WTC11 (cell line): ENCODE measurements around the gene HMMR. TPM values are rescaled to one million over a fixed set of nuclear protein-coding genes. Genes with fewer than 3 reads are reported as not detected.
A peak's percentile ranks its signal among the peaks of the same experiment; 100 is the strongest.

Experiments
- ATAC-seq: fragments of 200-7000 bp; cut with Tn5 transposase; 2 replicates; pipeline ENCODE4 v1.10.0; 2021; ENCODE audit warnings: mild to moderate bottlenecking, moderate library complexity
- CTCF ChIA-PET: fragments of 300-600 bp; sonication (Branson Sonifier 250); formaldehyde crosslinking; loops from one replicate; lab custom pipeline; 2021; ENCODE audit warnings: antibody characterized with exemption; lab: Charles Lee
- POLR2A ChIA-PET: fragments of 350-600 bp; sonication (Branson Sonifier 250); formaldehyde crosslinking; loops from one replicate; lab custom pipeline; 2021; ENCODE audit warnings: antibody characterized with exemption; lab: Charles Lee
- DNase-seq: peaks from one replicate; pipeline ENCODE4 v3.0.0; 2021; ENCODE audit warnings: low spot score
- H3K27ac Mint-ChIP-seq: 2 replicates; pipeline ENCODE4 v1.8.0; 2021; ENCODE audit warnings: mixed read lengths
- H3K27me3 Mint-ChIP-seq: 2 replicates; pipeline ENCODE4 v1.8.0; 2021; ENCODE audit warnings: low read depth, mild to moderate bottlenecking, moderate library complexity, mixed read lengths
- H3K36me3 Mint-ChIP-seq: 2 replicates; pipeline ENCODE4 v1.8.0; 2021; ENCODE audit warnings: mixed read lengths
- H3K4me1 Mint-ChIP-seq: 2 replicates; pipeline ENCODE4 v1.8.0; 2022; ENCODE audit warnings: mixed read lengths
- H3K4me3 Mint-ChIP-seq: 2 replicates; pipeline ENCODE4 v1.8.0; 2021; ENCODE audit warnings: mild to moderate bottlenecking, moderate library complexity, mixed read lengths
- H3K9me3 Mint-ChIP-seq: 2 replicates; pipeline ENCODE4 v1.8.0; 2021; ENCODE audit warnings: mixed read lengths
- ATF1 ChIP-seq: sonication (generic); formaldehyde crosslinking; IDR thresholded peaks from 2 replicates; pipeline ENCODE4 v1.8.1; 2023; ENCODE audit warnings: mild to moderate bottlenecking, moderate library complexity, missing genetic modification reagents
- CBFB ChIP-seq: sonication (generic); formaldehyde crosslinking; IDR thresholded peaks from 2 replicates; pipeline ENCODE4 v1.8.1; 2022; ENCODE audit warnings: mild to moderate bottlenecking, low read depth, missing genetic modification reagents
- CDX4 ChIP-seq: fragments of 250-450 bp; sonication (Bioruptor Pico); IDR thresholded peaks from 2 replicates; pipeline ENCODE4 v1.9.0; 2021; ENCODE audit warnings: moderate library complexity, mild to moderate bottlenecking, inconsistent platforms, borderline replicate concordance
- ESRRA ChIP-seq: sonication (generic); formaldehyde crosslinking; IDR thresholded peaks from 2 replicates; pipeline ENCODE4 v1.8.1; 2022; ENCODE audit warnings: mild to moderate bottlenecking, missing genetic modification reagents, borderline replicate concordance
- FOXK1 ChIP-seq: sonication (generic); formaldehyde crosslinking; IDR thresholded peaks from 2 replicates; pipeline ENCODE4 v1.8.0; 2022; ENCODE audit warnings: mild to moderate bottlenecking, moderate library complexity, missing genetic modification reagents
- FOXP4 ChIP-seq: sonication (generic); formaldehyde crosslinking; IDR thresholded peaks from 2 replicates; pipeline ENCODE4 v1.8.0; 2022; ENCODE audit warnings: mild to moderate bottlenecking, missing genetic modification reagents
- GRHL2 ChIP-seq: fragments of 250-450 bp; sonication (Bioruptor Pico); IDR thresholded peaks from 2 replicates; pipeline ENCODE4 v1.8.0; 2022; ENCODE audit warnings: mild to moderate bottlenecking, moderate library complexity; ENCODE audit not compliant: insufficient replicate concordance, severe bottlenecking
- GTF2I ChIP-seq: fragments of 250-450 bp; sonication (Bioruptor Pico); conservative IDR thresholded peaks from 2 replicates; pipeline ENCODE4 v1.4.0; 2021; ENCODE audit warnings: mild to moderate bottlenecking
- JUN ChIP-seq: sonication (generic); formaldehyde crosslinking; IDR thresholded peaks from 2 replicates; pipeline ENCODE4 v1.8.0; 2023; ENCODE audit warnings: mild to moderate bottlenecking, missing genetic modification reagents
- MAX ChIP-seq: sonication (generic); formaldehyde crosslinking; IDR thresholded peaks from 2 replicates; pipeline ENCODE4 v1.8.0; 2022; ENCODE audit warnings: mild to moderate bottlenecking, missing genetic modification reagents
- NR3C1 ChIP-seq: sonication (generic); formaldehyde crosslinking; conservative IDR thresholded peaks from 2 replicates; pipeline ENCODE4 v1.8.1; 2023; ENCODE audit warnings: low read depth, mild to moderate bottlenecking, missing genetic modification reagents
- PRDM15 ChIP-seq: sonication (generic); formaldehyde crosslinking; IDR thresholded peaks from 2 replicates; pipeline ENCODE4 v1.8.0; 2022; ENCODE audit warnings: missing genetic modification reagents
- RELA ChIP-seq: sonication (generic); formaldehyde crosslinking; IDR thresholded peaks from 2 replicates; pipeline ENCODE4 v1.8.1; 2022; ENCODE audit warnings: missing genetic modification reagents, mild to moderate bottlenecking, borderline replicate concordance
- TEAD4 ChIP-seq: sonication (generic); formaldehyde crosslinking; IDR thresholded peaks from 2 replicates; pipeline ENCODE4 v1.8.0; 2022; ENCODE audit warnings: mild to moderate bottlenecking, missing genetic modification reagents
- ZNF281 ChIP-seq: sonication (generic); formaldehyde crosslinking; IDR thresholded peaks from 2 replicates; pipeline ENCODE4 v1.8.0; 2023; ENCODE audit warnings: mild to moderate bottlenecking, missing genetic modification reagents
- ZNF512 ChIP-seq: sonication (generic); formaldehyde crosslinking; IDR thresholded peaks from 2 replicates; pipeline ENCODE4 v1.8.1; 2022; ENCODE audit warnings: missing genetic modification reagents, borderline replicate concordance
- total RNA-seq: library from RNA; stranded (reverse); gene quantifications from 3 replicates; pipeline ENCODE4 v1.2.3, GENCODE V29; 2021

Gene HMMR
- total RNA-seq, 1 experiment from 2014 or later: 78.5 TPM

GRCh38 chr5:163451489-163451888 lies 8.9 kb upstream of the HMMR start:
- POLR2A ChIA-PET: interaction anchor here (0.6 to 1.0 kb wide), 2 partner anchors 13 to 629 kb away, joined by 3 to 4 read pairs; no protein-coding TSS in a partner anchor
- CTCF ChIA-PET: no interaction called here
- DNase-seq: no peak
- peaks cover 9% of the 10 kb centered on the region for H3K9me3 Mint-ChIP-seq
- peaks cover 10% of the 10 kb centered on the region for H3K4me1 Mint-ChIP-seq
- peaks cover 55% of the 10 kb centered on the region for H3K36me3 Mint-ChIP-seq
- ATAC-seq: peak; percentile 52
- H3K27ac Mint-ChIP-seq: no peak overlapping the region
- TF ChIP-seq GTF2I (no peak), FOXK1 (no peak), ZNF512 (CRISPR knock-in tag) (no peak), ZNF281 (CRISPR knock-in tag) (no peak), CDX4 (CRISPR knock-in tag) (no peak), PRDM15 (CRISPR knock-in tag) (no peak), ESRRA (CRISPR knock-in tag) (no peak), JUN (CRISPR knock-in tag) (no peak), CBFB (no peak), GRHL2 (CRISPR knock-in tag) (no peak), MAX (CRISPR knock-in tag) (no peak), ATF1 (CRISPR knock-in tag) (no peak), RELA (CRISPR knock-in tag) (no peak), TEAD4 (CRISPR knock-in tag) (no peak), FOXP4 (CRISPR knock-in tag) (no peak), NR3C1 (CRISPR knock-in tag) (no peak)
- H3K27me3 Mint-ChIP-seq: no peaks in the 10 kb centered on the region
- H3K4me3 Mint-ChIP-seq: no peak overlapping the region
